Measurements from ENCODE around the gene MMP15.
"Not testable (repeated sequence)": the region's sequence is repeated elsewhere in the genome, so short reads cannot be mapped to it uniquely, and the experiment has no call there.

MMP15 gene

GRCh38 chr16:58025351-58026138, at the start of gene MMP15:
Gene MMP15, plus strand, starts transcription at chr16:58025754. Its CDS starts 597 bp downstream, at chr16:58026351.
- peak; percentile 84 for DNase-seq (ENCODE audit: low spot score)

- DNase-seq (ENCODE audit: low spot score) = peak; percentile 63
These were observed 49.2 kb upstream of the MMP15 start for GRCh38 chr16:57976331-57976796.

- no peak for DNase-seq (ENCODE audit: low spot score)
These were observed 48.0 kb upstream of the MMP15 start for GRCh38 chr16:57977418-57978069.

DNA sequence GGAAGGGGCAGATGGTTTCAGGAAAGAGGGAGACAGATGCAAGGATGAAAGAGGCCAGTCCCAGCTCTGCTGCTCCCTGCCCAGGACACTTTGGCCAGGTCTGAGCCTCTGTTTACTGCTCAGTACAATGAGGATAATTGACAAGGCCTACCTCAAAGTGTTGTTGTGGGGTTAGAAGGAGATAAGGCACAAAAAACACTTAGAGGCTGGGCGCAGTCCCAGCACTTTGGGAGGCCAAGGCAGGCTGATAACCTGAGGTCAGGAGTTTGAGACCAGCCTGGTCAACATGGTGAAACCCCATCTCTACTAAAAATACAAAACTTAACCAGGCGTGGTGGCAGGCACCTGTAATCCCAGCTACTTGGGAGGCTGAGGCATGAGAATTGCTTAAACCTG, 47.5 kb upstream of the MMP15 start:
- DNase-seq (ENCODE audit: low spot score) = not testable (repeated sequence)

- DNase-seq (ENCODE audit: low spot score) = no peak
These were observed 46.5 kb upstream of the MMP15 start for GRCh38 chr16:57979006-57979585.

- no peak for DNase-seq (ENCODE audit: low spot score)
These were observed 43.9 kb upstream of the MMP15 start for GRCh38 chr16:57981636-57982035.

DNA sequence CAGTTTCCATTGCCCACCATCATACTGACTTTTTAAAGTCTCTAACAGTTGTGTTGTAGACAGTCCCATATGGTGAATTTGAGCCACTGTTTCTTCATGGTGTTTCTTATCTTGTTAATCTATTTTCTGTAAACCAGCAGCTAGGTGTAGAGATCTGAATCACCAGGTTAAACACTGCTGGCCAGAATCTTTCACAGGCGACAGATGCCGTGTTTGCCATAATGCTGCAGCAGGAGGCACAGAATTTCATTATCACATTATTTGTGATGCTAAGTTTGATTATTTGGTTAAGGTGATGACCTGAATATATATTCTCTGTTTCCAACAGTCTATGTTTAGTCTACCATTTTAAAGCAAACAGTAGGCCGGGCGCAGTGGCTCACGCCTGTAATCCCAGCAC, 43.2 kb upstream of the MMP15 start:
- no peak for DNase-seq (ENCODE audit: low spot score)

DNA sequence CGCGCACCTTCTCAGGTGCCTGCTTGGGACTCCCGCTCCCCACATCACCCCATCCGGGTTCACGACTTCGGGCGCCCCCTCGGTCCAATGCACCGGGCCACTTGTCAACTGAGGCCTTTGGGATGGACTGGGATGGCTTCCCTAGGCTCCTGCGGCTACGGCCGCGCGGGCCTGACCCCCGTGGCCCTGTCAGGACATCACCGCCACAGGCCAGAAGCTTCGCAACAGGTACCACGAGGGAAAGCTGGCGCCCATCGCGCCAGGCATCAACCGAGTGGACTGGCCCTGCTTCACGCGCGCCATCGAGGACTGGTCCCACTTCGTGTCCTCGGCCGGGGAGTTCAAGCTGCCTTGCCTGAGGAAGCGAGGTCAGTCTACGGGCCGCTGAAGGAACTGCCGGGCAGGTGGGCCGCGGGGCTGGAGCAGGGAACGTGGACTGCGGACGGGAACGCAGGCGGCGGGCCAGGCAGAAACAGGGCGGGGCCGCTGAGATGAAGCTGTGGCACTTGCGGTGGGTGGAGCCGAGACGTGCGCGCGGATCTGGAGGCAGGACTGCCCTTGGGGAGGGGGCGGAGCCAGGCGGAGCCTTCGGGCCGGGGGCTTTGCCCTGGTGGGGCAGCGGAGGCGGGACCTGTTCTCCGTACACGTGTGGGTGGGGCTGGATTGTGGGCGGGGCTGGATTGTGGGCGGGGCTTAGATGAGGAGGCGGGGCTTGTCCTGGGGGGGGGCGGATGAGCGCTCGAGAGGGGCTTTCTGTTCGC, 40.9 kb upstream of the MMP15 start:
- peak; percentile 81 for DNase-seq (ENCODE audit: low spot score)

- DNase-seq (ENCODE audit: low spot score) = no peak
These were observed 40.1 kb upstream of the MMP15 start for GRCh38 chr16:57985204-57986181.

GRCh38 chr16:57986196-57986595, 39.4 kb upstream of the MMP15 start:
- no peak for DNase-seq (ENCODE audit: low spot score)

DNA sequence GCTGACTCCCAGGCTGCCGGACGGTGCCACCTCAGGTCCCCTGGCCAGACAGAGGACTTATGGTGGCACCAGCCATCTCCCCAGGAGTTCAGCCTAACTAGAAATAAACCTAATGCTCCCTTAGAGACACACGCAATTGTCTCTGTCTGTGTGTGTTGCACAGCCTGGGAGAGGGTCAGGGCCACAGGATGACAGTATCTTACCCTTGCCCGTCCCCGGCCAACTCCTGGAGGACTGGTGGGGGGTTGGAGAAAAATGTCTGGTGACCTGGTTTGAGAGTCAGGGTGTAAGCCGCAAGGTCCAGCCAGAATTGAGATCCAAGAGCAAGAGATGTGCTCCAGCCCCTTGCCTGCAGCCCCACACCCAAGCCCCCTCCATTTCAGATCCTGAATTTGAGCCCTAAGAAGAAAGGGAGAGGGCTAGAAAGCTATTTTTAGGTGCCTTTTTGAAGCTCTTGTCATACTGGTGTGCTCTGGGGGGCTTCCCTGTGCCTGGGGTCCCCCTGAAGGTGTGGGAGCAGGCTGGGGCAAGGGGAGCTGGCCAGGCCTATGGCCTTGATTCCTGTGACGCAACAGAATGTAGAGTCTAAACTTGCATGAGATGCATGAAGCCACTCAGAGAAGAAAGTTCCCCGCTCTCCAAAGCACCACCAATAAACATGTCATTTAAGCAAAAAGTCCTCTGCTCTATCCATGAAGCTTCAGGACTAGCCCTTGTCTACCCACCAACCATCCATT, 37.9 kb upstream of the MMP15 start:
- no peak for DNase-seq (ENCODE audit: low spot score)

- DNase-seq (ENCODE audit: low spot score) = no peak
These were observed 36.6 kb upstream of the MMP15 start for GRCh38 chr16:57988929-57989328.

GRCh38 chr16:57991551-57992059, 33.9 kb upstream of the MMP15 start:
- DNase-seq (ENCODE audit: low spot score) = no peak

GRCh38 chr16:57992084-57992483, 33.5 kb upstream of the MMP15 start:
- DNase-seq (ENCODE audit: low spot score) = no peak

DNA sequence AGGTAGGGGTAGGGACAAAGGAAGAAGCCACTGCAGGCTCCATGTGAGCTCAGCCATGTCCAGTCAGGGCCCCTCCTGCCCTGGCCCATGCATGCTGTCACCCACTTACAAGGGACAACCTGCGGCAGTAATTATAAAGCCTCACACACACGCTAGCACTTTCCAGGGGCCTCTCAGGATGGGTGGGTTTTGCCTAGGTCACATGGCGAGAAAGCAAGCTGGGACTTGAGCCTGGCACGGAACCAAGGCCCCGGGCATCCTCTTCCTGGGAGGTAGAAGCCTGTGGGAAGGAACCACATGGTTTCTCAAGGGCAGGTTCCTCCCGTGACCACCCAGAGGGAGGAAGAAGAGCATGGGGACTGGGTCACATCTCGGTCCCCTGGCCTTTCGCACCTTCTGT, 32.1 kb upstream of the MMP15 start:
- DNase-seq (ENCODE audit: low spot score) = no peak

DNA sequence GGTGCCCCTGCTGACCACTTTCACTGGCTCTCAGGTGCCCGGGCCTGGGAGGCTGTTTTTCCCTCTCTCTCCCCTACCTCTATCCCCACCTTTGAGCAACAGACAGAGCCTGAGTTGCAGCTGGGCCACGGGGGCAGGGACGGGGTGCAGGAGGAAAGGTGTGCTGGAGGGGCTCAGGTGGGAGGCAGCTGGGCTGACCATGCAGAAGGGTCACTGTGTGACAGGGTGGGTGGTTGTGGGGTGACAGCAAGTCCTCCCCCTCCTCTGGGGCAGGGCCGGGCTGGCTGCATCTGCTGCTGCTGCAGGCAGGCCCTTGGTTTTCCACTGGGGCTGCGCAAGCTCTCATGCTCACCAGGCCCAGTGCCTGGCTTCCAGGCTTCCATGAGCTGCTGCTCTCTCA, 31.7 kb upstream of the MMP15 start:
- no peak for DNase-seq (ENCODE audit: low spot score)

- DNase-seq (ENCODE audit: low spot score) = no peak
These were observed 31.2 kb upstream of the MMP15 start for GRCh38 chr16:57994361-57994760.

DNA sequence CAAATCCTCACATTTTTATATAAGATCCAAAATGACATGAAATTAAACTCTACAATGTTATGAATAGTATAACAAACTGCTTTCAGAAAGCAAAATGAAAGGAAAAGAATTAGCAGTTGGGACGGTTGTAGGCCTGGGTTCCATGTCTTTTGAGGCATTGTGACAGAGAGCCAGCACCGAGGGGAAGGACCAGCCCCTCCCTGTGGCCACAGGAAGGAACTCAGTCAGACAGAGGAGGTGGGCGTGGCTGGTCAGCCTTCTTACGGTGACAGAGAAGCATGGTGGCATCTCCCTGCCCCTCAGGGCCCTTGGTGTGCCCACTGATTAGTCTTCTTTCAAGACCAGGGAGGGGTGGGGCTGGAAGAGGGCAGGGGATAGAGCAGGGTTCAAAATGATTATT, 30.8 kb upstream of the MMP15 start:
- peak; percentile 71 for DNase-seq (ENCODE audit: low spot score)

GRCh38 chr16:57995721-57996405, 29.7 kb upstream of the MMP15 start:
- no peak for DNase-seq (ENCODE audit: low spot score)
